Bronchial epithelial cell (primary cell): ENCODE data around the gene SOX9. TPM values are rescaled to one million over a fixed set of nuclear protein-coding genes. Genes with fewer than 3 reads are reported as not detected.

Source experiments
- DNase-seq: peaks from one replicate; pipeline ENCODE4 v3.0.0-alpha.2; 2010; ENCODE audit warnings: low read depth
- FAIRE-seq: peaks from 2 replicates; lab custom pipeline; 2011; peaks lifted over from hg19 to GRCh38; lab: Jason Lieb, UNC
- H3K27me3 ChIP-seq: 2 replicates; pipeline ENCODE4 v1.5.1; 2011; ENCODE audit warnings: low read length; ENCODE audit not compliant: control insufficient read depth, insufficient read depth
- H3K36me3 ChIP-seq: 2 replicates; pipeline ENCODE4 v1.5.1; 2011; ENCODE audit warnings: low read length; ENCODE audit not compliant: control insufficient read depth, insufficient read depth
- H3K4me3 ChIP-seq: 2 replicates; pipeline ENCODE4 v1.5.1; 2011; ENCODE audit warnings: mild to moderate bottlenecking, low read depth, low read length, control low read depth
- CTCF ChIP-seq: IDR thresholded peaks from 2 replicates; pipeline ENCODE4 v1.5.1; 2011; ENCODE audit warnings: mild to moderate bottlenecking, moderate library complexity, low read length, control low read depth, inconsistent platforms; ENCODE audit not compliant: insufficient read depth, severe bottlenecking
- total RNA-seq: library from RNA; depleted of rRNA; stranded (reverse); fragments of >200 nt; gene quantifications from 2 replicates; pipeline ENCODE4 v1.2.1, GENCODE V29; 2014

Gene SOX9
- total RNA-seq, 1 donor from 2014 or later, result 1.1 TPM

DNA sequence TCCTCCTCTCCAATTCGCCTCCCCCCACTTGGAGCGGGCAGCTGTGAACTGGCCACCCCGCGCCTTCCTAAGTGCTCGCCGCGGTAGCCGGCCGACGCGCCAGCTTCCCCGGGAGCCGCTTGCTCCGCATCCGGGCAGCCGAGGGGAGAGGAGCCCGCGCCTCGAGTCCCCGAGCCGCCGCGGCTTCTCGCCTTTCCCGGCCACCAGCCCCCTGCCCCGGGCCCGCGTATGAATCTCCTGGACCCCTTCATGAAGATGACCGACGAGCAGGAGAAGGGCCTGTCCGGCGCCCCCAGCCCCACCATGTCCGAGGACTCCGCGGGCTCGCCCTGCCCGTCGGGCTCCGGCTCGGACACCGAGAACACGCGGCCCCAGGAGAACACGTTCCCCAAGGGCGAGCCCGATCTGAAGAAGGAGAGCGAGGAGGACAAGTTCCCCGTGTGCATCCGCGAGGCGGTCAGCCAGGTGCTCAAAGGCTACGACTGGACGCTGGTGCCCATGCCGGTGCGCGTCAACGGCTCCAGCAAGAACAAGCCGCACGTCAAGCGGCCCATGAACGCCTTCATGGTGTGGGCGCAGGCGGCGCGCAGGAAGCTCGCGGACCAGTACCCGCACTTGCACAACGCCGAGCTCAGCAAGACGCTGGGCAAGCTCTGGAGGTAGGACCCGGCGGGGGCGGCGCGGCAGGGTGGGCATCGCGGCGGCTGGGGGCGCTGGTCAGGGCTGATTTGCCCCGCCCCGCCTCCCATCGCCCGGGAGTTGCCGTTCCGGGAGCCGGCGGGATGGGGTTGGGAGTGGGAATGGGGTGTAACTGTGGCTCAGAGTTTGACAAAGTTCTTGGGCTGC lies 567 bp downstream of the SOX9 start:
- H3K27me3 ChIP-seq, result peaks cover 12% of the 10 kb centered on the region
- DNase-seq (peak; percentile 40), FAIRE-seq (no peak)

GRCh38 chr17:72122010-72122764 lies 1.4 kb downstream of the SOX9 start:
- Histone ChIP-seq H3K36me3 (peaks cover 2% of the 10 kb centered on the region), H3K4me3 (peak overlapping the region; percentile 88), H3K27me3 (peaks cover 7% of the 10 kb centered on the region)
- no peak for TF ChIP-seq CTCF
- DNase-seq (no peak), FAIRE-seq (no peak)

More for the DNA sequence above, 567 bp downstream of the SOX9 start:
- peak overlapping the region; percentile 88 for H3K4me3 ChIP-seq
- peaks cover 2% of the 10 kb centered on the region for H3K36me3 ChIP-seq
- no peak for TF ChIP-seq CTCF

DNA sequence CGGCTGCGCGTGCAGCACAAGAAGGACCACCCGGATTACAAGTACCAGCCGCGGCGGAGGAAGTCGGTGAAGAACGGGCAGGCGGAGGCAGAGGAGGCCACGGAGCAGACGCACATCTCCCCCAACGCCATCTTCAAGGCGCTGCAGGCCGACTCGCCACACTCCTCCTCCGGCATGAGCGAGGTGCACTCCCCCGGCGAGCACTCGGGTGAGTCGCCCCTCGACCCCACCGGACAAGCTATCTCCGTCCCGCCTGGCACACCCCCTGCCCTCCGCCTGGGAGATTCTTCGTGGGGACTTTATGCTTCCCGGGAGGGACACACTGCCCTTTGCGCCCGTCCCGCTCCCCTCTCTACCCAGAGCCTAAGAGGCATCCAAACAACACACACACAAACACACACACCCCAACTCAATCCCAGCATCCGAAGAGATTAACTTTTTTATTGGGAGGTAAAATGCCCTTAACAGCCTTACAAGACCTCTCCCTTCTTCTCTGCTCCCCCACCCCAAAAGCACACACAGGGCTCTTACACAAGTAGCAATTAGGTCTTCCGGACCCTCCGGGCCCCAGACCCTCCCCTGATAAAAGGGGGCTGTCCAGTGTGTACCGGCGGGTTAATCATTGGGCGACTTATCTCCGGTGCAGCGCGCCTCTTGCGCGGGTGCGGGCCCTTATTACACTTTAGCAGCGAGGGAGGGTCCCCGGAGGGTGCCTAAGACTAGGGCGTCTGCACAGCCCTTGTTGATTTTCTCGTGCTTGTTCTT lies 2.1 kb downstream of the SOX9 start:
- no peak for TF ChIP-seq CTCF
- FAIRE-seq (no peak), DNase-seq (no peak)
- peak overlapping the region; percentile 88 for H3K4me3 ChIP-seq
- peaks cover under 1% of the 10 kb centered on the region for H3K27me3 ChIP-seq
- H3K36me3 ChIP-seq, result peaks cover 2% of the 10 kb centered on the region

GRCh38 chr17:72123530-72124437 lies 3.0 kb downstream of the SOX9 start:
- Histone ChIP-seq H3K4me3 (no peak overlapping the region), H3K27me3 (no peaks in the 10 kb centered on the region), H3K36me3 (peaks cover 2% of the 10 kb centered on the region)
- DNase-seq (no peak), FAIRE-seq (no peak)
- no peak for TF ChIP-seq CTCF

- Histone ChIP-seq H3K36me3 (peaks cover 2% of the 10 kb centered on the region), H3K27me3 (no peaks in the 10 kb centered on the region), H3K4me3 (no peak overlapping the region)
- DNase-seq (no peak), FAIRE-seq (no peak)
- no peak for TF ChIP-seq CTCF
Observed at GRCh38 chr17:72124438-72124775, 3.6 kb downstream of the SOX9 start.
